NCI-H526 (cell line): Measurements from ENCODE around the gene SDCCAG8.
A peak's percentile ranks its signal among the peaks of the same experiment; 100 is the strongest.

Experiments used
- DNase-seq, 2 experiments: peaks; one replicate each; lab custom pipeline; 2025; lab: John Stamatoyannopoulos, UW

The SDCCAG8 gene

DNA sequence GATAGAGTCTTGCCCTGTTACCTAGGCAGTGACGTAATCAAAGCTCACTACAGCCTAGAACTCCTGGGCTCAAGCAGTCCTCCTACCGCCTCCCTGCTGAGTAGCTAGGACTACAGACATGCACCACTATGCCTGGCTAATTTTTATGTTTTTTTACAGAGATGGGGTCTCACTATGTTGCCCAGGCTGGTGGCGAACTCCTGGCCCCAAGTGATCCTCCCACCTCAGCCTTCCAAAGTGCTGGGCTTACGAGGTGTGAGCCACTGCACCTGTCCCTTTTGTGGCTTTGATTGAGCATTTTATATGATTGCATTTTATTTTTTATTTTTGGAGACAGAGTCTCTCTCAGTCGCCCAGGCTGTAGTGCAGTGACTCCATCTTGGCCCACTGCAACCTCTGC is 25.8 kb downstream of the SDCCAG8 start:
- no peak for DNase-seq

DNA sequence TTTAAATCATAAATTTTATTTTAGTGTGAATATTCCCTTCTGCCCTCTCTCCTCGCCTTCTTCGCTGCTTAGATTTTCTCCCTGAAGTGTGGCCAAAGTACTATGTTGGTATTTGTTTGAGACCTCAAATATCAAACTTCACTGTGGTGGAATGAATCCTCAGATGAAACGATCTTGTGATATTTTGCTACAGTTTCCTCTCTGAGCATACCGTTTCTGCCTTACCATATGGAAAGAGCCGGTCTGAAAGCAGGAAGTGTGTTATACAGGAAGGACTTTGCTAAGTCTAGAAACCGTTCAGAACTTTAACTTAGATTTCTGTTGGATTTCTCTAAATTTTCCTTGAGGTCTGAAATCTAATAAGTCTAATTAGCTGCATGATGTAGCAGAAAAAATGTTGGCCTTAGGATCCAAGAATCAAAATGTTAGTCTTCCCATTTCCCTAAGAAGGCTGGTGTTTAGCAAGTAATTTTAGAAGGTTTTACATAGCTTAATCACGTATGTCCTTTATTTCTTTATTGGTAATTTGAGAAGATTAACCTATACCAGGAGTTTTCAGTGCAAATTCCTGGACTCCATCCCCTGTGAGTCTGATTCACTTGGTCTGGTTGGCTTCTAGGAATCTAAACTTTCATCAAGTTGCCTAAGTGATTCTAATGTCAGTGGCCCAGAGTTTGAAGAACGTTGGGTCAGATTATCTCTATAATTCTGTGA is 30.7 kb downstream of the SDCCAG8 start:
- DNase-seq = no peak

GRCh38 chr1:243287123-243287460 is 31.3 kb downstream of the SDCCAG8 start:
- DNase-seq = no peak

DNA sequence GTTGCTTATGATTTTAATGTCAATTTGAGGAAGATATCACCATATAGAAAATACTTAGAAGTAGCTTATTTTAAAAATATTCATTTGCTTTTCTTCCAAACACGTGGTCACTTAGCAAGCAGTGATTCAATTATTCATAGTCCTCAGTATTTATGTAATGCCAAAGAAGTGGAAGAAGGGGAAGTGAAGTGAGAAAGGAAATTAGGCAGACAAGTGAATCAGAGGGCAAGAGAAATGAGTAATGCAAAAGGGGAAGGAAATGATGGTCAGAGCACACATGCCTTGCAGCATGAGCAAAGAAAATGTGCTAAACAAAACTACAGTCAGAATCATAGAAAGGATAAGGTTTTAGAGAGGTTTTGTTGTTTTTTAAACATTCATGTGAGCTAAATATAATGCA is 31.8 kb downstream of the SDCCAG8 start:
- DNase-seq = no peak

- no peak for DNase-seq
Measured at GRCh38 chr1:243288062-243288461, 32.2 kb downstream of the SDCCAG8 start.

DNA sequence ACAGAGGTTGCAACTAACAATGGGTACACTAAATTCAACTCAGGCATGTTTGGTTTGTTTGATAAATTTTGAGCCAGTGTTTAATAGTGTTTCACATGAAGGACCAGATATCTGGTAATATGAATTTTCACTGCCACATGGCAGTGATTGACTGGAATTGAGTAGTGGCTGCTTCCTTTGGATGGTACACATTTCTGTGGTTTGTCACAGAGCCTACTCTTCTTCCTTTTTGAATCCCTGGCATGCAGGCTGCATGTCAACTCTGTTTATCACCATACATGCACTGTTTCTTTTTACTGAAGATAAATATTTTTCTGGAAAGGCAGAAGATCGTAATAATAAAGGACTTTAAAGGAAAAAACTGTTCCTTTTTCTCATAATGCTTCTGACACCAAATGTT is 35.5 kb downstream of the SDCCAG8 start:
- DNase-seq = no peak

GRCh38 chr1:243292117-243292516 is 36.3 kb downstream of the SDCCAG8 start:
- no peak for DNase-seq

GRCh38 chr1:243293941-243294722 is 38.3 kb downstream of the SDCCAG8 start:
- DNase-seq = no peak

DNA sequence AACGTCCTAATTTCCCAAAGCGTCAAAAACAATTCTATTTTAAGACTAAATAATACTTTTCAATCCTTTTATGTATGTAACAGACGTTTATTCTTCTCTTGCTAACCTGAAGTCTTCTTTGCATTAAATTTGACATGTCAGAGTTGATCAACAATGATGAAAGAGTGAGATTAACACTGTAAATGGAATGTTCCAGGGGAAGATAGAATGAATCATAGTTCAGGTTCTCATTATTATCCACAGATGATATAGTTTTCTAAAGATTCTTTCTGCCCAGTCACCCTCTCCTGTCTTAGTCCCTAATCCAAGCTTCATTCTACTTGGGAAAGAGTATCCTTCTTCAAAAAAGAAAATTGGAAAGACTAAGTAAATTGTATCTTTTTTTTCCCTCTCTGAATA is 38.9 kb downstream of the SDCCAG8 start:
- no peak for DNase-seq

- DNase-seq = no peak
Measured at GRCh38 chr1:243299069-243299468, 43.2 kb downstream of the SDCCAG8 start.

DNA sequence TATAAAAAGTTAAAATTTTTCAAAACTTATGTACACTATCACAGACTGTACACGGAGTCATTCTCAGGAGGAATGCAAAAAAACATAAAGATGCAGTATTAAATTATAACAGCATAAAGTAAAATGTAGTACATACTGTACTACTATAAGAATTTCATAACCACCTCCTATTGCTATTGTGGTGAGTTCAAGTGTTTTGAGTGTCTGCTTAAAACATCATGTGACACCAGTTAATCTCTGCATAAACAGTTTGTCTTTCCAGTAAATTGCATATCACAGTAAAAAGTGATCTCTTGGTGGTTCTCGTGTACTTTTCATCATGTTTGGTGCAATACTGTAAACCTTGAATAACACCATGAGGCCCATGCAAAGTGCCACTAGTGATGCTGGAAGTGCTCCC is 45.2 kb downstream of the SDCCAG8 start:
- DNase-seq = no peak

DNA sequence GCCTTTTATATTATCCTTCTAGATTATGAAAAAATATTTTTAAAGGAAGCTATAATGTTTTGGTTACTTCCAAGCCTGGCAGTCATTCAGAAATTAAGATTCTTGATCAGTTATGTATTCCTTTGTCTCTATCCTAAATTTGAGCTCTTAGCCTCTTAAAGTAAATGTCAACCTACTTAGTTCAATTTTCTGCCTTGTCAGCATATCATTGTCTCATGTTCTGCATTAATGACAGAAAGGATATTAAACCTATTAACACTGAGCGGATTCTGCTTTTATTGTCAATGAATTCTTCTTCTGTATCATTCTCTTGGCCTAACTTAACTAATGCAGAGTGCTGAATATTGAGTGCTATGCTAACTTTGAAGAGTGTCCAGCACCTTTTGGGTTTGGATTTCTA is 56.0 kb downstream of the SDCCAG8 start:
- DNase-seq = no peak

GRCh38 chr1:243312952-243313634 is 57.3 kb downstream of the SDCCAG8 start:
- DNase-seq = no peak

DNA sequence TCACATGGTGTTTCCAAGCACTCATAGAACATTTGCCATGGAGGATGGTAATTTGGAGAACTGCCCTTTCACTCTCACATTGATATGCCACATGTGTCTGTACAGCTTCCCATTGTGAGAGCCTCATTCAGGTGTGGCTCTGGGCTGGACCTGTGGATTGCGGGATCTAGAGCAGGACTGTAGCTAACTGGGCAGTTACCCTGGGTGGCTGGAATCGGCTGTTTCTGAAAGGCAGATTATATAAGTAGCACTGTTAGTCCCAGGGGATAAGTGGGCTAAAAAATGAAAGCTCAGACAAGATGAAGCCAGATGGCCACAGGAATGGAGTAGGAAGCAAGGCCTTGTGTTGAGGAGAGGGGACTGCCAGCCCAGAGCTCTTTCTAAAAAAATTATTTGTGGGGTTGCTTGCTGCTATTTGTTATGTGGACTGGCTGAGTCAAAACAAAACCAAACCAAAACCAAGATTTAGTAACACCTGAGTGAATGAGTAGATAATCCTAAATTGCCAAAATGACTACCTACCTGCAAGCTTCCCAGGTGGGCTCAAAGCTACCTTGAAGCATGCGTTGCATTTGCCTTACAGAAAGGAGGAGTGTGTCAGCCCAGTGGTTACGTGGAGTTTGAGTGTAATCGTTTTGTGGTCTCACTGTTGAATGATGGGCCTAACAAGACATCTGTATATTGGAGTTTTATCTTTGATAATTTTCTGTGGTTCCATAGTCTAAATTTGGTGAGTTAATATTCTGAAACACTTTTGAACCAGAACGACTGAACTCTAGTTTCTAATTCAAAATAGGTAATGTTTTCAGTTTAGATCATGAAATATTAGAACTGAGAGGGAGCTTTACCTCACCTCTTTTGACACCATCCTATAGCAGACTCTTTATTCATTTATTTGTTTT is 58.0 kb downstream of the SDCCAG8 start:
- no peak for DNase-seq

- no peak for DNase-seq
Measured at GRCh38 chr1:243315455-243315854, 59.6 kb downstream of the SDCCAG8 start.

GRCh38 chr1:243315893-243316292 is 60.1 kb downstream of the SDCCAG8 start:
- no peak for DNase-seq

DNA sequence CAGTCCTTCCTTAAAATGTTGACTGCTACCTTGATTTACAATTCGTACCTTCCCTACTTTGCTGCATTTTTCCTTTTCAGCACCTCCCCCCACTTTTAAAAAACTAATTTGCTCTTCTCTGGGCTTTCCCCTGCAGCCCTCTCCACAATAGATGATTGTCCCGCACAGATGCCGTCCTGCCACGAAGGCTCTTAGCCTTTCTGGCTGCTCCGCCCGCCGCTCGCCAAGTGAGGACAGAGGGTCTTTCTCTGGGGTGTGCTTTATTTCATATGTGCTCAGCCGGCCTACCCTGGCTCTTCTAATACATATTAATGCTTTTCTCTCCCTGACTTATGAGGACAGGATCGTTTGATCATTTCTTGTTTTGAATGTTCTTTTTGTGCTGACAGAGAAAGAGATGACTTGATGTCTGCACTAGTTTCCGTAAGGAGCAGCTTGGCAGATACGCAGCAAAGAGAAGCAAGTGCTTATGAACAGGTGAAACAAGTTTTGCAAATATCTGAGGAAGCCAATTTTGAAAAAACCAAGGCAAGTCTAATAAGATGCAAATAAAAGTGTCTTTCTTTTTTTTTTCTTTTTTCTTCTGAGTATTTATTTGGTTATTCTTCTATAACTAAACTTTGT is 60.6 kb downstream of the SDCCAG8 start:
- peak in 1 of 2 experiments; percentile 16 for DNase-seq

DNA sequence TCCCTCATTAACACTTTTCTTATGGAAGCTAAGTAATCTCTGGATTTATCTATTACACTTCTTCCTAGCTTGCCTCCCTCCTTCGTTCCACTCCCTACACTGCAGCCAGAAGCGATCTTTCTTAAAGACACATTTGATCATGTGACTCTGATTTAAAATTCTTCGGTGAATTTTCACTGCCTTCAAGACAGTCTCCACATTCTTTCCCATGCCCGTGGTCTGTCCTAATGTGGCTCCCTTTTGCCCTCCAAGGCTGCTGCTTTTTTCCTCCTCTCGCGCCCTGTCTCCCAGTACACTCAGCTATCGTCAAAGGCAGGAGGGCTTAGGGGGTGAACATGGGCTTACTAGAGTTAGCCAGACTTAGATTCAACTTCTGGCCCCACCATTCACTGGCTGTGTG is 64.4 kb downstream of the SDCCAG8 start:
- DNase-seq = no peak

DNA sequence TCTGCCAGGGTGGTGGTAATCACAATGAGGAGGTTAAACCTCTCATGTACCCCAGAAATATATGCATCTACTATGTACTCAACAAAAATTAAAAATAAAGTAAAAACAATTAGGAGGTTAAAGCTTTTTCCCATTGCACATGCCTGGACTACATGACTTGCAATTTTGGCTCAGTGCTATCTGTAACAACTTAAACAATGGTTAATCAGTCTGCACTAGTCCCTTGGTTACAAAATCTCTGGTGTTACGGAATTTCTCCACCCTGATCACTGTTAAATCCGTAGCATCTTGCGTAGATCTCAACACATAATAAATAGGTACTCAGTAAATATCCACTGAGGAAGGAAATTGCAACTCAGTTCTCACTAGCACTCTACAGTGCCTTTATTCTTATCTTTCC is 66.5 kb downstream of the SDCCAG8 start:
- no peak for DNase-seq

DNA sequence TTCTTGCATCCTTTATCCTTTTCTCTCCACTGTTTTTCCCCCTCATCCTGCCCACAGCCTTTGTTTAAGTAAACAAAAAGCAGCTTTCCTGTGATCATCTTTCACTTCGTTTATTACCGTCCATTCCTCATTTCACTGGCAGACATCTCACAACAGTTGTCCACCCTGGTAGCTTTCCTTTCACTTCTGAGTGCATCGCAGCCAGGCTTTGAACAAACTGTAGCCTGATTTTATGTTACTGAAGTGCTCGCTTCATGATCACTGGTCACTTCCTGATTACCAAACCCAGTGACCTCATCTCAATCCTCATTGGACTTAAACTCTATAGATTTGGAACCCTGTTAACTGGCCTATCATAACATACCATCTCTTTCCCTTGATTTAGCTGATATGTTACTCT is 67.7 kb downstream of the SDCCAG8 start:
- DNase-seq = peak; percentile 52 to 64

- DNase-seq = peak in 1 of 2 experiments; percentile 46
Measured at GRCh38 chr1:243325305-243325890, 69.6 kb downstream of the SDCCAG8 start.
